ENCODE data around the gene MGLL.

DNA sequence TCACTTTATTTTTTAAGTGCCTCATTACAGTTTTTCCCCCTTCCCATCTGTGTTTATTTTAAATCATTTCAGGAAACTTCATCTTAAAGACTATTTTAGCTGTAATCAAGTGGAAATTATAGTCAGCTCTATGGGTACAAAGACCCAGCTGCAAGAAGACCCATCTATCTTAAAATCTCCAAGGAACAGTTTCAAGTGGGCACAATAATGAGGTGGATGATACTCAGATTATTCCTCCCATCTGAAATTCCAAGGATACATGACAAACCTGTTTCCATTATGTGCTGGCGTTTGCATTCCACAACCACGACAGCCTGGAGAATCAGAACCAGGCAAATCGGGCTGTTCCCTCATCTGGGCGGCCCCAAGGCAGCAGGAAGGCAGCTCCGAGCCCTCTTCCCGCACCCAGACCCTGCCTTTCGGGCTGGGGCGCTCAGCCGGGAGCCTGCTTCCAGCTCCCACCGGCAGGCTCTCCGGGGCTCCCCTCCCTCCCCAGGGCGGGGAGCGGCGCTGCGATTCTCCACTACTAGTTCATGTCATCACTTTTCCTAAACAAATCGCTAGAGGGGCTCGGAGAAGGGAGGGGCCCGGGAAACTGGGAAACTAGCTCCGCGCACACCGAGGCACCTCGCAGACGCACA is at the start of gene MGLL:
- TF ChIP-seq, protein P1, sequence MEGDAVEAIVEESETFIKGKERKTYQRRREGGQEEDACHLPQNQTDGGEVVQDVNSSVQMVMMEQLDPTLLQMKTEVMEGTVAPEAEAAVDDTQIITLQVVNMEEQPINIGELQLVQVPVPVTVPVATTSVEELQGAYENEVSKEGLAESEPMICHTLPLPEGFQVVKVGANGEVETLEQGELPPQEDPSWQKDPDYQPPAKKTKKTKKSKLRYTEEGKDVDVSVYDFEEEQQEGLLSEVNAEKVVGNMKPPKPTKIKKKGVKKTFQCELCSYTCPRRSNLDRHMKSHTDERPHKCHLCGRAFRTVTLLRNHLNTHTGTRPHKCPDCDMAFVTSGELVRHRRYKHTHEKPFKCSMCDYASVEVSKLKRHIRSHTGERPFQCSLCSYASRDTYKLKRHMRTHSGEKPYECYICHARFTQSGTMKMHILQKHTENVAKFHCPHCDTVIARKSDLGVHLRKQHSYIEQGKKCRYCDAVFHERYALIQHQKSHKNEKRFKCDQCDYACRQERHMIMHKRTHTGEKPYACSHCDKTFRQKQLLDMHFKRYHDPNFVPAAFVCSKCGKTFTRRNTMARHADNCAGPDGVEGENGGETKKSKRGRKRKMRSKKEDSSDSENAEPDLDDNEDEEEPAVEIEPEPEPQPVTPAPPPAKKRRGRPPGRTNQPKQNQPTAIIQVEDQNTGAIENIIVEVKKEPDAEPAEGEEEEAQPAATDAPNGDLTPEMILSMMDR (IDR thresholded peaks at IDR 0.05) = no peak
- no peak for TF ChIP-seq ZFX (IDR thresholded peaks at IDR 0.05; ENCODE audit: borderline replicate concordance)

All from 22Rv1 (cell line).